ENCODE results near the gene BMP10. TPM values are rescaled to one million over a fixed set of nuclear protein-coding genes. Genes with fewer than 3 reads are reported as not detected.

The BMP10 gene
- total RNA-seq, 1 experiment from 2014 or later: not detected

DNA sequence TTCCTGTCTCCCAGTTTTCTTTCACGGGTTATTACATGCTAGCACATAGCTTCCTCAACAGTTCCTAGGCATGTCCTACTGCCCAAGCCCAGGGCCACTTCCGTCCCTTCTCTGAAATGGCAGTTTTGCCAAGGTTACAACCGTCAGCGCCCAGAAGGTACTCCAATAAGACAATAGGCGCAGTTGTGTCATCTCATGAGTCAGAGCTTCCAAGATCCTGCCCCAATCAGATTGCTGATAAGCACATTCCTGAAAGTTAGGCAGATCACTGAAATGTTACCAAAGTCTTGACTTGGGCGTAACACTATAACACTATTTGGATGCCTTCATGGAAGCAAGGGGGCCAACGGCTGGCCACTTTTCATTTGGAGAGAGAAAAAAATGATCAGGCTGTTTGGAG lies 47.3 kb upstream of the BMP10 start:
- Histone ChIP-seq H3K4me1 (ENCODE audit: control insufficient read depth in 1 of 2, insufficient read depth in 2 of 2, low read length in 2 of 2) (no peaks in the 10 kb centered on the region), H3K9ac (ENCODE audit: low read length) (no peak overlapping the region), H3K9me3 (ENCODE audit: control insufficient read depth in 1 of 2, insufficient read depth in 1 of 2, low read depth in 1 of 2, low read length in 2 of 2) (no peaks in the 10 kb centered on the region), H3K36me3 (ENCODE audit: control insufficient read depth in 1 of 2, insufficient read depth in 2 of 2, low read length in 2 of 2) (no peaks in the 10 kb centered on the region), H2AFZ (ENCODE audit: low read depth, low read length, poor library complexity, severe bottlenecking) (no peak overlapping the region), H3K4me2 (ENCODE audit: low read length) (no peak overlapping the region), H3K27me3 (ENCODE audit: insufficient read depth, low read length) (no peaks in the 10 kb centered on the region), H4K20me1 (ENCODE audit: insufficient read depth) (no peaks in the 10 kb centered on the region), H3K27ac (ENCODE audit: low read depth, low read length) (no peak overlapping the region), H3K4me3 (replicated peaks in 1 of 2; ENCODE audit: low read depth in 1 of 2, low read length in 2 of 2) (no peak overlapping the region), H3K79me2 (ENCODE audit: insufficient read depth, low read length) (no peaks in the 10 kb centered on the region), H3K9me2 (ENCODE audit: insufficient read depth) (no peaks in the 10 kb centered on the region)
- ATAC-seq (no peak), DNase-seq (ENCODE audit: low read depth, low spot score) (no peak)
- intact Hi-C loops (cut with micrococcal nuclease): no loop called here
- TF ChIP-seq, protein P1, sequence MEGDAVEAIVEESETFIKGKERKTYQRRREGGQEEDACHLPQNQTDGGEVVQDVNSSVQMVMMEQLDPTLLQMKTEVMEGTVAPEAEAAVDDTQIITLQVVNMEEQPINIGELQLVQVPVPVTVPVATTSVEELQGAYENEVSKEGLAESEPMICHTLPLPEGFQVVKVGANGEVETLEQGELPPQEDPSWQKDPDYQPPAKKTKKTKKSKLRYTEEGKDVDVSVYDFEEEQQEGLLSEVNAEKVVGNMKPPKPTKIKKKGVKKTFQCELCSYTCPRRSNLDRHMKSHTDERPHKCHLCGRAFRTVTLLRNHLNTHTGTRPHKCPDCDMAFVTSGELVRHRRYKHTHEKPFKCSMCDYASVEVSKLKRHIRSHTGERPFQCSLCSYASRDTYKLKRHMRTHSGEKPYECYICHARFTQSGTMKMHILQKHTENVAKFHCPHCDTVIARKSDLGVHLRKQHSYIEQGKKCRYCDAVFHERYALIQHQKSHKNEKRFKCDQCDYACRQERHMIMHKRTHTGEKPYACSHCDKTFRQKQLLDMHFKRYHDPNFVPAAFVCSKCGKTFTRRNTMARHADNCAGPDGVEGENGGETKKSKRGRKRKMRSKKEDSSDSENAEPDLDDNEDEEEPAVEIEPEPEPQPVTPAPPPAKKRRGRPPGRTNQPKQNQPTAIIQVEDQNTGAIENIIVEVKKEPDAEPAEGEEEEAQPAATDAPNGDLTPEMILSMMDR (IDR thresholded peaks at IDR 0.05 in 2 of 3, conservative IDR thresholded peaks at IDR 0.05 in 1 of 3; ENCODE audit: borderline replicate concordance in 1 of 3, insufficient read depth in 1 of 3, low read depth in 2 of 3, low read length in 2 of 3): no peak
- TF ChIP-seq POLR2AphosphoS5 (IDR thresholded peaks at IDR 0.05; ENCODE audit: low read depth, low read length): no peak
- TF ChIP-seq CBX3 (IDR thresholded peaks at IDR 0.05; ENCODE audit: low read depth): no peak
- TF ChIP-seq SRF (IDR thresholded peaks at IDR 0.05; ENCODE audit: low read depth): no peak
- TF ChIP-seq YY1 (IDR thresholded peaks at IDR 0.05; ENCODE audit: extremely low read depth, insufficient replicate concordance, low read depth, low read length): no peak
- no peak for TF ChIP-seq TCF7L2 (IDR thresholded peaks at IDR 0.05; ENCODE audit: borderline replicate concordance, extremely low read depth, insufficient read depth, insufficient read length)
- no peak for TF ChIP-seq EGR1 (IDR thresholded peaks at IDR 0.05; ENCODE audit: low read depth)
- TF ChIP-seq, protein P2, sequence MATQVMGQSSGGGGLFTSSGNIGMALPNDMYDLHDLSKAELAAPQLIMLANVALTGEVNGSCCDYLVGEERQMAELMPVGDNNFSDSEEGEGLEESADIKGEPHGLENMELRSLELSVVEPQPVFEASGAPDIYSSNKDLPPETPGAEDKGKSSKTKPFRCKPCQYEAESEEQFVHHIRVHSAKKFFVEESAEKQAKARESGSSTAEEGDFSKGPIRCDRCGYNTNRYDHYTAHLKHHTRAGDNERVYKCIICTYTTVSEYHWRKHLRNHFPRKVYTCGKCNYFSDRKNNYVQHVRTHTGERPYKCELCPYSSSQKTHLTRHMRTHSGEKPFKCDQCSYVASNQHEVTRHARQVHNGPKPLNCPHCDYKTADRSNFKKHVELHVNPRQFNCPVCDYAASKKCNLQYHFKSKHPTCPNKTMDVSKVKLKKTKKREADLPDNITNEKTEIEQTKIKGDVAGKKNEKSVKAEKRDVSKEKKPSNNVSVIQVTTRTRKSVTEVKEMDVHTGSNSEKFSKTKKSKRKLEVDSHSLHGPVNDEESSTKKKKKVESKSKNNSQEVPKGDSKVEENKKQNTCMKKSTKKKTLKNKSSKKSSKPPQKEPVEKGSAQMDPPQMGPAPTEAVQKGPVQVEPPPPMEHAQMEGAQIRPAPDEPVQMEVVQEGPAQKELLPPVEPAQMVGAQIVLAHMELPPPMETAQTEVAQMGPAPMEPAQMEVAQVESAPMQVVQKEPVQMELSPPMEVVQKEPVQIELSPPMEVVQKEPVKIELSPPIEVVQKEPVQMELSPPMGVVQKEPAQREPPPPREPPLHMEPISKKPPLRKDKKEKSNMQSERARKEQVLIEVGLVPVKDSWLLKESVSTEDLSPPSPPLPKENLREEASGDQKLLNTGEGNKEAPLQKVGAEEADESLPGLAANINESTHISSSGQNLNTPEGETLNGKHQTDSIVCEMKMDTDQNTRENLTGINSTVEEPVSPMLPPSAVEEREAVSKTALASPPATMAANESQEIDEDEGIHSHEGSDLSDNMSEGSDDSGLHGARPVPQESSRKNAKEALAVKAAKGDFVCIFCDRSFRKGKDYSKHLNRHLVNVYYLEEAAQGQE (IDR thresholded peaks at IDR 0.05; ENCODE audit: low read depth): no peak
- TF ChIP-seq SIN3A (IDR thresholded peaks at IDR 0.05; ENCODE audit: low read depth): no peak
- TF ChIP-seq, protein P3, sequence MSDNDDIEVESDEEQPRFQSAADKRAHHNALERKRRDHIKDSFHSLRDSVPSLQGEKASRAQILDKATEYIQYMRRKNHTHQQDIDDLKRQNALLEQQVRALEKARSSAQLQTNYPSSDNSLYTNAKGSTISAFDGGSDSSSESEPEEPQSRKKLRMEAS (IDR thresholded peaks at IDR 0.05): no peak
- TF ChIP-seq ELF1 (IDR thresholded peaks at IDR 0.05; ENCODE audit: borderline replicate concordance, low read depth): no peak
- no peak for TF ChIP-seq JUND (IDR thresholded peaks at IDR 0.05)
- TF ChIP-seq, protein P4, sequence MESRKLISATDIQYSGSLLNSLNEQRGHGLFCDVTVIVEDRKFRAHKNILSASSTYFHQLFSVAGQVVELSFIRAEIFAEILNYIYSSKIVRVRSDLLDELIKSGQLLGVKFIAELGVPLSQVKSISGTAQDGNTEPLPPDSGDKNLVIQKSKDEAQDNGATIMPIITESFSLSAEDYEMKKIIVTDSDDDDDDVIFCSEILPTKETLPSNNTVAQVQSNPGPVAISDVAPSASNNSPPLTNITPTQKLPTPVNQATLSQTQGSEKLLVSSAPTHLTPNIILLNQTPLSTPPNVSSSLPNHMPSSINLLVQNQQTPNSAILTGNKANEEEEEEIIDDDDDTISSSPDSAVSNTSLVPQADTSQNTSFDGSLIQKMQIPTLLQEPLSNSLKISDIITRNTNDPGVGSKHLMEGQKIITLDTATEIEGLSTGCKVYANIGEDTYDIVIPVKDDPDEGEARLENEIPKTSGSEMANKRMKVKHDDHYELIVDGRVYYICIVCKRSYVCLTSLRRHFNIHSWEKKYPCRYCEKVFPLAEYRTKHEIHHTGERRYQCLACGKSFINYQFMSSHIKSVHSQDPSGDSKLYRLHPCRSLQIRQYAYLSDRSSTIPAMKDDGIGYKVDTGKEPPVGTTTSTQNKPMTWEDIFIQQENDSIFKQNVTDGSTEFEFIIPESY (IDR thresholded peaks at IDR 0.05; ENCODE audit: extremely low read depth, insufficient replicate concordance, low read length): no peak
- TF ChIP-seq EZH2phosphoT487 (IDR thresholded peaks at IDR 0.05; ENCODE audit: borderline replicate concordance): no peak
- TF ChIP-seq CEBPB (IDR thresholded peaks at IDR 0.05; ENCODE audit: low read depth): no peak
- TF ChIP-seq RAD21 (IDR thresholded peaks at IDR 0.05; ENCODE audit: low read depth): no peak
- no peak for TF ChIP-seq SP1 (IDR thresholded peaks at IDR 0.05; ENCODE audit: low read depth)
- TF ChIP-seq EZH2 (IDR thresholded peaks at IDR 0.05): no peak
- no peak for TF ChIP-seq POLR2A (IDR thresholded peaks at IDR 0.05; ENCODE audit: borderline replicate concordance, extremely low read depth, insufficient read depth, insufficient read length)
- RAD21 ChIA-PET (ENCODE audit: low non-redundant PET in 1 of 2, low total read pairs in 2 of 2, uncharacterized antibody in 2 of 2, unreplicated experiment in 2 of 2): no interaction called here
- no TSS peak for BruUV-seq (replicated peaks)
- POLR2A ChIA-PET: no interaction called here
- CTCF ChIA-PET: no interaction called here
